ENCODE results near the gene CITED2. TPM values are rescaled to one million over a fixed set of nuclear protein-coding genes. Genes with fewer than 3 reads are reported as not detected.

The CITED2 gene
- total and polyA plus RNA-seq, 7 donors, result 15.3 to 414 (median 118) TPM

DNA sequence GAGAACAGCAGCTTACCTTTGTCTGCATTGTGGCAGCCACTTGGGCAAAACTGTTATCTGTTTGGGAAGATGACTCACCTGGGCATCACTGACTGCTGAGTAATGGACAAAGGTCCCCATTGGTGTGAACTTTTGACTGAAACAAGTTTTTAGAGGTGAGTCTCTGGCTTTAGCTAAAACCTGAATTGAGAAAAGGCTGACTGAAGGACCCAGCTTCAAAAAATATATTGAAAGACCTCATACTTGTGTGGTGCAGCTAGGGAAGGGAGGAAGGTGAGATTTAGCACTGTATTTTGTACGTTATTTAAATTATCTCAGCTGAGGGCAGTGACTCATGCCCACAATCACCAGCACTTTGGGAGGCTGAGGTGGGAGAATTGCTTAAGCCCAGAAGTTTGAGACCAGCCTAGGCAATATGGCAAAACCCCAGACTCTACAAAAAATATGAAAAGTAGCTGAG is 4.5 kb upstream of the CITED2 start:
- no peaks in the 10 kb centered on the region for H3K36me3 ChIP-seq (ENCODE audit: insufficient read depth in 1 of 2, low read depth in 1 of 2)
- no peak for DNase-seq
- H3K27me3 ChIP-seq (ENCODE audit: insufficient read depth in 3 of 3, low read length in 2 of 3), result no peaks in the 10 kb centered on the region
- no peak for ATAC-seq
- TF ChIP-seq, protein P1, sequence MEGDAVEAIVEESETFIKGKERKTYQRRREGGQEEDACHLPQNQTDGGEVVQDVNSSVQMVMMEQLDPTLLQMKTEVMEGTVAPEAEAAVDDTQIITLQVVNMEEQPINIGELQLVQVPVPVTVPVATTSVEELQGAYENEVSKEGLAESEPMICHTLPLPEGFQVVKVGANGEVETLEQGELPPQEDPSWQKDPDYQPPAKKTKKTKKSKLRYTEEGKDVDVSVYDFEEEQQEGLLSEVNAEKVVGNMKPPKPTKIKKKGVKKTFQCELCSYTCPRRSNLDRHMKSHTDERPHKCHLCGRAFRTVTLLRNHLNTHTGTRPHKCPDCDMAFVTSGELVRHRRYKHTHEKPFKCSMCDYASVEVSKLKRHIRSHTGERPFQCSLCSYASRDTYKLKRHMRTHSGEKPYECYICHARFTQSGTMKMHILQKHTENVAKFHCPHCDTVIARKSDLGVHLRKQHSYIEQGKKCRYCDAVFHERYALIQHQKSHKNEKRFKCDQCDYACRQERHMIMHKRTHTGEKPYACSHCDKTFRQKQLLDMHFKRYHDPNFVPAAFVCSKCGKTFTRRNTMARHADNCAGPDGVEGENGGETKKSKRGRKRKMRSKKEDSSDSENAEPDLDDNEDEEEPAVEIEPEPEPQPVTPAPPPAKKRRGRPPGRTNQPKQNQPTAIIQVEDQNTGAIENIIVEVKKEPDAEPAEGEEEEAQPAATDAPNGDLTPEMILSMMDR (IDR thresholded peaks at IDR 0.05), result no peak
- H3K27ac ChIP-seq, result no peak overlapping the region
- H3K4me1 ChIP-seq, result peaks cover 9% of the 10 kb centered on the region
- 87 to 88% (median 88%) methylated on average over 1 of the region's 1 CpG for WGBS, 3 donors
- intact Hi-C loops (cut with DNase I), result loop anchor here (5.0 to 10.0 kb wide), 5 partner anchors 136 to 1546 kb away; no protein-coding TSS in a partner anchor
- no peak overlapping the region for H3K4me3 ChIP-seq
- H3K9me3 ChIP-seq, result no peaks in the 10 kb centered on the region

DNA sequence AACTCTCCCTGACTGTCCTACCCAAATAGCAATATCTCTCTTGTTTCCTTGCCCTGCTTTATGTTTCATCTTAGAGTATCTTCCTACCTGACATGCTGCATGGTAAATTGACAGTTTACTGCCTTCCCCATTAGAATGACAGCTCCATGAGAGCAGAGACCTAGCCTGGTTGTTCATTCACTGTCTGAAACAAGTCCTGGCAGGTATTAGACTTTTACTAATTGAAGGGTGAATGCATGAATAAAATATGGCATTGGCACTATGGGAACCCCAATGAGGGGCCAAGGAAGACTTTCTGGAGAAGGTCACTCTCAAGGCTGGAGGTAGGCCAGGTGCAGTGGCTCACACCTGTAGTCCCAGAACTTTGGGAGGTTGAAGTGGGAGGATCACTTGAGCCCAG is 3.8 kb upstream of the CITED2 start:
- intact Hi-C loops (cut with DNase I), result loop anchor here (5.0 to 10.0 kb wide), 5 partner anchors 137 to 1547 kb away; no protein-coding TSS in a partner anchor

DNA sequence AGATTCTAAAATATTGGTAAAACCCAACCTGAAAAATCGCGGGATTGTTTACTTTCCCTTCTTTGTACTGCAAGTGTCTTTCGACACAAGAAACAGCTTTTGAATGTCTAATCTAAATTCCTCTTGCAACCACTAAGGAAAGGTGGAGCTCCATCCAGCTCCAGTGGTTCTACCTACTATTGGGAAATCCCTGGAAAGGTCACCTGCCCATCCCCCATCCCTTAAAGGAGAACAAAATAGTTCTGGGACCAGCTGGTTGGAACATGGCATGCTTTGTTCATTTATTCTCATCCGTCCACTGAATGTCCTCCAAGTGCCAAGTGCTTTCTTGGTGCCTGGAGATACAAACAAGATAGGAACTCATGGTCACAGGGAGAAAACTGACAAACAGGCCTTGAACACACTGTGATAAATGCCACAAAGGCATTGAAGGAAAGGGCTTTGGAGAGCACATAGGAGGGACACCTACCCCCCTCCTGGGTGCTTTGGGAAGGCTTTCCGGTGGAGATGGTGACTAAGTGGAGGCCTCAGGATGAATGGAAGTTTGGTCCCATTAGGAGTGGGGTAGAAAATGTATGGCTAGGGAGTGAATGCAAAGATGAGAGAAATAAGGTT is 2.3 kb upstream of the CITED2 start:
- peak overlapping the region; percentile 98 for H3K27ac ChIP-seq
- 20 to 37% (median 27%) methylated on average over 5 of the region's 5 CpGs for WGBS, 3 donors
- peak; percentile 39 to 56 for DNase-seq
- intact Hi-C loops (cut with DNase I), result loop anchor here (5.0 to 10.0 kb wide), 5 partner anchors 138 to 1548 kb away; no protein-coding TSS in a partner anchor
- peak overlapping the region; percentile 80 for H3K4me3 ChIP-seq
- peaks cover 9% of the 10 kb centered on the region for H3K4me1 ChIP-seq
- TF ChIP-seq, protein P1 (IDR thresholded peaks at IDR 0.05), result no peak
- no peaks in the 10 kb centered on the region for H3K27me3 ChIP-seq (ENCODE audit: insufficient read depth in 3 of 3, low read length in 2 of 3)
- H3K36me3 ChIP-seq (ENCODE audit: insufficient read depth in 1 of 2, low read depth in 1 of 2), result peaks cover 4 to 18% of the 10 kb centered on the region in 2 donors
- no peaks in the 10 kb centered on the region for H3K9me3 ChIP-seq
- ATAC-seq, result peak in 2 of 4 donors; percentile 16 to 36

More for the DNA sequence above, 3.8 kb upstream of the CITED2 start:
- DNase-seq (no peak), ATAC-seq (no peak)
- TF ChIP-seq, protein P1 (IDR thresholded peaks at IDR 0.05), result no peak
- Histone ChIP-seq H3K36me3 (ENCODE audit: insufficient read depth in 1 of 2, low read depth in 1 of 2) (peaks cover 4 to 6% of the 10 kb centered on the region in 2 donors), H3K4me3 (no peak overlapping the region), H3K9me3 (no peaks in the 10 kb centered on the region), H3K4me1 (peaks cover 9% of the 10 kb centered on the region), H3K27me3 (ENCODE audit: insufficient read depth in 3 of 3, low read length in 2 of 3) (no peaks in the 10 kb centered on the region), H3K27ac (no peak overlapping the region)

DNA sequence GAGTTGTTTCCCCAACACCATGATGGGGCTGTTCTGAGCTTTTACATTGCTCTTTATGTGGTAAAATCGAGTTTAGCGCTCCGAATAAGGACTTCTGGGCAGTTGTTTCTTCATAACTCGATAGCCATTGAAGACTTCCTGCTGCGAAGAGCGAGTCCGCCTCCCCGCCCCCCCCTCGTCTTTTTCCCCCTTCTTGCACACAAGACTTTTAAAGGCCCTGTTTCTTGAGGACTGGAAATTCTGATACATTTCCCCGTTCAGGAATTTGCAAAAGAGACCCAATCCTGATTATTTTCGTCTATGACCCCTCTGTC is 1.5 kb upstream of the CITED2 start:
- intact Hi-C loops (cut with DNase I), result loop anchor here (5.0 to 10.0 kb wide), 5 partner anchors 139 to 1549 kb away; no protein-coding TSS in a partner anchor
- 0 to 2% (median 1%) methylated on average over 11 of the region's 11 CpGs for WGBS, 3 donors

More for the DNA sequence above, 1.5 kb upstream of the CITED2 start:
- no peaks in the 10 kb centered on the region for H3K9me3 ChIP-seq
- peaks cover 16% of the 10 kb centered on the region for H3K4me1 ChIP-seq
- peaks cover 4 to 19% of the 10 kb centered on the region in 2 donors for H3K36me3 ChIP-seq (ENCODE audit: insufficient read depth in 1 of 2, low read depth in 1 of 2)
- DNase-seq, result peak in 1 of 2 donors; percentile 24
- H3K27me3 ChIP-seq (ENCODE audit: insufficient read depth in 3 of 3, low read length in 2 of 3), result no peaks in the 10 kb centered on the region
- peak in 1 of 4 donors; percentile 6 for ATAC-seq
- peak overlapping the region; percentile 80 for H3K4me3 ChIP-seq
- peak overlapping the region; percentile 98 for H3K27ac ChIP-seq
- TF ChIP-seq, protein P1 (IDR thresholded peaks at IDR 0.05), result no peak
